GM12878 (cell line): ENCODE results near the gene HOXA1. TPM values are rescaled to one million over a fixed set of nuclear protein-coding genes. Genes with fewer than 3 reads are reported as not detected.

Experiments used
- ATAC-seq: fragments of 200-7000 bp; cut with Tn5 transposase; 3 replicates; pipeline ENCODE4 v1.9.1; 2020; ENCODE audit warnings: mild to moderate bottlenecking, moderate library complexity
- BruUV-seq: library from RNA; stranded (reverse); fragments of 400-500 nt; replicated peaks from 2 replicates; lab custom pipeline; 2021; lab: Mats Ljungman, UMichigan
- CTCF ChIA-PET: fragments of 300-600 bp; sonication (Branson Sonifier 250); formaldehyde crosslinking; extraction: SDS; loops from one replicate; lab custom pipeline; 2021; ENCODE audit warnings: inconsistent platforms; lab: Yijun Ruan, JAX
- POLR2A ChIA-PET: fragments of 350-600 bp; formaldehyde crosslinking; extraction: SDS; loops from one replicate; lab custom pipeline; 2021; ENCODE audit warnings: inconsistent platforms; lab: Charles Lee
- RAD21 ChIA-PET: fragments of 300-600 bp; sonication (Branson Sonifier 250); formaldehyde crosslinking; loops from one replicate; lab custom pipeline; 2023; ENCODE audit warnings: antibody characterized with exemption; ENCODE audit not compliant: unreplicated experiment; lab: Charles Lee
- SMC1A ChIA-PET: fragments of 300-600 bp; sonication (Branson Sonifier 250); formaldehyde crosslinking; loops from one replicate; lab custom pipeline; 2023; ENCODE audit not compliant: unreplicated experiment, uncharacterized antibody; lab: Charles Lee
- DNase-seq: peaks from one replicate; pipeline ENCODE4 v3.0.0-alpha.2; 2011; ENCODE audit warnings: low read depth, low spot score
- FAIRE-seq: peaks from 3 replicates; lab custom pipeline; 2011; peaks lifted over from hg19 to GRCh38; lab: Jason Lieb, UNC
- H2AFZ ChIP-seq: 2 replicates; pipeline ENCODE4 v1.6.0; 2011; ENCODE audit warnings: low read depth, low read length, control low read depth; ENCODE audit not compliant: control insufficient read depth
- H3K27ac ChIP-seq: 2 replicates; pipeline ENCODE4 v1.5.1; 2011; ENCODE audit warnings: control low read depth; ENCODE audit not compliant: control insufficient read depth, insufficient read depth
- H3K27me3 ChIP-seq, 2 experiments: replicated peaks in 1 of 2; 2 replicates each; pipeline versions ENCODE4 v1.6.0 to v1.6.1; 2011; ENCODE audit warnings: low read length in 1 of 2; ENCODE audit not compliant: control insufficient read depth in 2 of 2, insufficient read depth in 2 of 2
- H3K36me3 ChIP-seq, 2 experiments: 2 replicates each; pipeline ENCODE4 v1.5.1; 2011; ENCODE audit warnings: low read length in 1 of 2; ENCODE audit not compliant: control insufficient read depth in 2 of 2, insufficient read depth in 2 of 2
- H3K4me1 ChIP-seq: 2 replicates; pipeline ENCODE4 v1.6.1; 2011; ENCODE audit warnings: mild to moderate bottlenecking, low read length, moderate library complexity, mixed read lengths; ENCODE audit not compliant: control insufficient read depth, insufficient read depth
- H3K4me2 ChIP-seq: 2 replicates; pipeline ENCODE4 v1.6.0; 2011; ENCODE audit warnings: control low read depth; ENCODE audit not compliant: control insufficient read depth, insufficient read depth
- H3K4me3 ChIP-seq: fragments of 200-600 bp; sonication (generic); 2 replicates; pipeline ENCODE4 v1.5.1; 2016
- H3K79me2 ChIP-seq: 2 replicates; pipeline ENCODE4 v1.6.0; 2011; ENCODE audit warnings: low read length; ENCODE audit not compliant: control insufficient read depth, insufficient read depth
- H3K9ac ChIP-seq: 2 replicates; pipeline ENCODE4 v1.8.0; 2011; ENCODE audit warnings: low read length, control low read depth, mixed read lengths; ENCODE audit not compliant: control insufficient read depth, insufficient read depth
- H3K9me3 ChIP-seq: replicated peaks from 3 replicates; pipeline ENCODE4 v1.5.1; 2011; ENCODE audit warnings: mild to moderate bottlenecking, low read length; ENCODE audit not compliant: control insufficient read depth, insufficient read depth
- H4K20me1 ChIP-seq: 2 replicates; pipeline ENCODE4 v1.6.0; 2011; ENCODE audit not compliant: control insufficient read depth, insufficient read depth
- BHLHE40 ChIP-seq, 2 experiments: fragments of 450-650 bp in 1 of 2; IDR thresholded peaks; 2 replicates each; pipeline ENCODE4 v1.6.1; 2011 to 2017; ENCODE audit warnings: low read depth in 2 of 2, borderline replicate concordance in 1 of 2, improper control_type of control experiment in 1 of 2, low read length in 1 of 2, mild to moderate bottlenecking in 1 of 2
- CEBPZ ChIP-seq: fragments of 150-350 bp; IDR thresholded peaks from 2 replicates; pipeline ENCODE4 v1.6.1; 2016; ENCODE audit warnings: low read depth, low read length
- CHD4 ChIP-seq: fragments of 200-600 bp; sonication (generic); IDR thresholded peaks from 2 replicates; pipeline ENCODE4 v1.6.1; 2016; ENCODE audit warnings: mild to moderate bottlenecking
- EED ChIP-seq: sonication (generic); IDR thresholded peaks from 2 replicates; pipeline ENCODE4 v1.6.1; 2016; ENCODE audit warnings: antibody characterized with exemption, low read depth
- ESRRA ChIP-seq: IDR thresholded peaks from 2 replicates; pipeline ENCODE4 v1.6.1; 2012; ENCODE audit warnings: mild to moderate bottlenecking, low read length, improper control_type of control experiment
- FOS ChIP-seq: IDR thresholded peaks from 3 replicates; pipeline ENCODE4 v1.6.1; 2011; ENCODE audit warnings: borderline replicate concordance; ENCODE audit not compliant: insufficient read length; ENCODE audit errors: extremely low read depth
- MYC ChIP-seq: IDR thresholded peaks from 2 replicates; pipeline ENCODE4 v1.6.1; 2011; ENCODE audit warnings: mild to moderate bottlenecking, low read length, moderate library complexity, inconsistent platforms; ENCODE audit not compliant: insufficient read depth, insufficient replicate concordance, insufficient read length, severe bottlenecking
- RELA ChIP-seq: fragments of 450-650 bp; IDR thresholded peaks from 2 replicates; pipeline ENCODE4 v1.8.0; 2014; ENCODE audit warnings: borderline replicate concordance; ENCODE audit not compliant: partially characterized antibody
- SIX5 ChIP-seq: IDR thresholded peaks from 2 replicates; pipeline ENCODE4 v1.6.1; 2011; ENCODE audit warnings: mild to moderate bottlenecking, low read depth, low read length, moderate library complexity; ENCODE audit not compliant: severe bottlenecking
- SUPT20H ChIP-seq: IDR thresholded peaks from 2 replicates; pipeline ENCODE4 v1.6.1; 2011; ENCODE audit warnings: low read depth, mild to moderate bottlenecking, low read length, moderate library complexity, borderline replicate concordance; ENCODE audit not compliant: control insufficient read depth
- SUZ12 ChIP-seq: fragments of 200-600 bp; sonication (generic); IDR thresholded peaks from one replicate; pipeline ENCODE4 v1.6.1; 2018; ENCODE audit warnings: antibody characterized with exemption, mild to moderate bottlenecking; ENCODE audit not compliant: unreplicated experiment
- TAF1 ChIP-seq: IDR thresholded peaks from 2 replicates; pipeline ENCODE4 v1.6.1; 2011; ENCODE audit warnings: mild to moderate bottlenecking, low read depth, low read length, borderline replicate concordance
- WGBS: methylation state at CpG from one replicate; pipeline ENCODE4 v1.1.6; 2016; ENCODE audit warnings: low lambda C conversion rate; ENCODE audit not compliant: insufficient replicate concordance, insufficient coverage; ENCODE audit errors: missing lambda C conversion rate; 5-methylcytosine and 5-hydroxymethylcytosine counted together
- in situ Hi-C: fragments of 300-500 bp; cut with MboI; formaldehyde crosslinking; loops from 9 replicates; pipeline ENCODE4 v1.14.3; 2018; ENCODE audit warnings: mixed read lengths
- intact Hi-C: fragments of 100-400 bp; cut with micrococcal nuclease; formaldehyde crosslinking; loops from one replicate; pipeline ENCODE4 v1.14.2; 2022; ENCODE audit not compliant: unreplicated experiment
- polyA plus RNA-seq, 11 experiments: library from polyadenylated mRNA; depleted of rRNA in 4 of 11; unstranded in 6 of 11; stranded (reverse) in 5 of 11; fragments of >200 nt; fragmentation: Nextera tagmentation in 4 of 11; fragmentation: Illumina TruSeq in 1 of 11; extraction: Ambion mirVana in 4 of 11; extraction: Trizol in 1 of 11; gene quantifications; 1 replicate in 1 of 11; 2 replicates in 10 of 11; pipeline versions ENCODE4 v1.2.1 to v1.2.3, GENCODE V29; 2011 to 2016; ENCODE audit warnings: inconsistent platforms in 2 of 11, missing spikeins in 2 of 11, low read depth in 1 of 11
- total RNA-seq, 4 experiments: library from RNA; depleted of rRNA in 3 of 4; stranded (reverse); fragments of >200 nt in 3 of 4; fragmentation: Illumina TruSeq in 1 of 4; extraction: Trizol in 1 of 4; gene quantifications; 2 replicates each; pipeline versions ENCODE4 v1.2.1 to v1.2.3, GENCODE V29; 2013 to 2021
- TF ChIP-seq, protein P1 (sequence below): fragments of 450-650 bp; formaldehyde crosslinking; IDR thresholded peaks from 2 replicates; pipeline ENCODE4 v1.5.0; 2022; ENCODE audit warnings: mild to moderate bottlenecking, missing genetic modification characterization

HOXA1 gene
- total and polyA plus RNA-seq, 10 of the 15 experiments (the other 5 are each of a cell fraction or from before 2014, with no cell fraction given) = 0.06 to 1.7 (median 0.18) TPM; not detected in 3

GRCh38 chr7:27048438-27048837 lies 47.4 kb downstream of the HOXA1 start:
- intact Hi-C loops = no loop called here
- Histone ChIP-seq H4K20me1 (no peaks in the 10 kb centered on the region), H3K36me3 (no peaks in the 10 kb centered on the region), H3K27me3 (no peaks in the 10 kb centered on the region), H3K4me2 (no peak overlapping the region), H3K9ac (no peak overlapping the region)
- TF ChIP-seq CEBPZ (no peak), RELA (no peak), EED (no peak), CHD4 (no peak), SUPT20H (no peak), BHLHE40 (IDR thresholded peaks at IDR 0.05; ENCODE audit: borderline replicate concordance in 1 of 2, low read depth in 2 of 2, low read length in 1 of 2) (no peak), MYC (no peak), SUZ12 (no peak), TAF1 (no peak), ESRRA (no peak), FOS (no peak), SIX5 (no peak)
- TF ChIP-seq, protein P1, sequence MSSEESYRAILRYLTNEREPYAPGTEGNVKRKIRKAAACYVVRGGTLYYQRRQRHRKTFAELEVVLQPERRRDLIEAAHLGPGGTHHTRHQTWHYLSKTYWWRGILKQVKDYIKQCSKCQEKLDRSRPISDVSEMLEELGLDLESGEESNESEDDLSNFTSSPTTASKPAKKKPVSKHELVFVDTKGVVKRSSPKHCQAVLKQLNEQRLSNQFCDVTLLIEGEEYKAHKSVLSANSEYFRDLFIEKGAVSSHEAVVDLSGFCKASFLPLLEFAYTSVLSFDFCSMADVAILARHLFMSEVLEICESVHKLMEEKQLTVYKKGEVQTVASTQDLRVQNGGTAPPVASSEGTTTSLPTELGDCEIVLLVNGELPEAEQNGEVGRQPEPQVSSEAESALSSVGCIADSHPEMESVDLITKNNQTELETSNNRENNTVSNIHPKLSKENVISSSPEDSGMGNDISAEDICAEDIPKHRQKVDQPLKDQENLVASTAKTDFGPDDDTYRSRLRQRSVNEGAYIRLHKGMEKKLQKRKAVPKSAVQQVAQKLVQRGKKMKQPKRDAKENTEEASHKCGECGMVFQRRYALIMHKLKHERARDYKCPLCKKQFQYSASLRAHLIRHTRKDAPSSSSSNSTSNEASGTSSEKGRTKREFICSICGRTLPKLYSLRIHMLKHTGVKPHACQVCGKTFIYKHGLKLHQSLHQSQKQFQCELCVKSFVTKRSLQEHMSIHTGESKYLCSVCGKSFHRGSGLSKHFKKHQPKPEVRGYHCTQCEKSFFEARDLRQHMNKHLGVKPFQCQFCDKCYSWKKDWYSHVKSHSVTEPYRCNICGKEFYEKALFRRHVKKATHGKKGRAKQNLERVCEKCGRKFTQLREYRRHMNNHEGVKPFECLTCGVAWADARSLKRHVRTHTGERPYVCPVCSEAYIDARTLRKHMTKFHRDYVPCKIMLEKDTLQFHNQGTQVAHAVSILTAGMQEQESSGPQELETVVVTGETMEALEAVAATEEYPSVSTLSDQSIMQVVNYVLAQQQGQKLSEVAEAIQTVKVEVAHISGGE (CRISPR knock-in tag) = no peak
- TF ChIP-seq, all 136 proteins: peak for 0
- no TSS peak for BruUV-seq
- DNase-seq = no peak
- Histone ChIP-seq H2AFZ (no peak overlapping the region), H3K4me3 (no peak overlapping the region), H3K9me3 (no peaks in the 10 kb centered on the region), H3K4me1 (no peaks in the 10 kb centered on the region), H3K27ac (no peak overlapping the region), H3K79me2 (no peaks in the 10 kb centered on the region)
- no peak for ATAC-seq
- FAIRE-seq = no peak
- 69% methylated on average over 8 of the region's 10 CpGs for WGBS
- POLR2A ChIA-PET = no interaction called here
- in situ Hi-C loops = no loop called here
- CTCF ChIA-PET = no interaction called here
- SMC1A ChIA-PET = no interaction called here
- RAD21 ChIA-PET = no interaction called here
